Measurements from ENCODE around the gene DVL2. TPM values are rescaled to one million over a fixed set of nuclear protein-coding genes. Genes with fewer than 3 reads are reported as not detected.
"Not testable (repeated sequence)": the region's sequence is repeated elsewhere in the genome, so short reads cannot be mapped to it uniquely, and the experiment has no call there.

DVL2 gene
- total RNA-seq, 1 donor from 2014 or later, result 28.6 TPM

- no peak for DNase-seq (ENCODE audit: low read depth in 2 of 2)
These were observed 22.6 kb upstream of the DVL2 start for GRCh38 chr17:7256766-7257456.

GRCh38 chr17:7254511-7254910, 20.2 kb upstream of the DVL2 start:
- no peak for DNase-seq (ENCODE audit: low read depth in 2 of 2)

GRCh38 chr17:7253082-7253481, 18.8 kb upstream of the DVL2 start:
- no peak for DNase-seq (ENCODE audit: low read depth in 2 of 2)

- DNase-seq (ENCODE audit: low read depth in 2 of 2), result peak; percentile 91 to 95
These were observed 18.1 kb upstream of the DVL2 start, which contains the start of gene ELP5 for GRCh38 chr17:7252176-7253043. Gene ELP5 (plus strand): TSS chr17:7252215. CDS start chr17:7252551, 336 bp downstream.

- peak; percentile 100 for DNase-seq (ENCODE audit: low read depth in 2 of 2)
These were observed 17.4 kb upstream of the DVL2 start, which contains the start of gene CTDNEP1 for GRCh38 chr17:7251661-7252175. Gene CTDNEP1 (minus strand): TSS chr17:7251734. CDS start chr17:7251296, 438 bp downstream.

DNA sequence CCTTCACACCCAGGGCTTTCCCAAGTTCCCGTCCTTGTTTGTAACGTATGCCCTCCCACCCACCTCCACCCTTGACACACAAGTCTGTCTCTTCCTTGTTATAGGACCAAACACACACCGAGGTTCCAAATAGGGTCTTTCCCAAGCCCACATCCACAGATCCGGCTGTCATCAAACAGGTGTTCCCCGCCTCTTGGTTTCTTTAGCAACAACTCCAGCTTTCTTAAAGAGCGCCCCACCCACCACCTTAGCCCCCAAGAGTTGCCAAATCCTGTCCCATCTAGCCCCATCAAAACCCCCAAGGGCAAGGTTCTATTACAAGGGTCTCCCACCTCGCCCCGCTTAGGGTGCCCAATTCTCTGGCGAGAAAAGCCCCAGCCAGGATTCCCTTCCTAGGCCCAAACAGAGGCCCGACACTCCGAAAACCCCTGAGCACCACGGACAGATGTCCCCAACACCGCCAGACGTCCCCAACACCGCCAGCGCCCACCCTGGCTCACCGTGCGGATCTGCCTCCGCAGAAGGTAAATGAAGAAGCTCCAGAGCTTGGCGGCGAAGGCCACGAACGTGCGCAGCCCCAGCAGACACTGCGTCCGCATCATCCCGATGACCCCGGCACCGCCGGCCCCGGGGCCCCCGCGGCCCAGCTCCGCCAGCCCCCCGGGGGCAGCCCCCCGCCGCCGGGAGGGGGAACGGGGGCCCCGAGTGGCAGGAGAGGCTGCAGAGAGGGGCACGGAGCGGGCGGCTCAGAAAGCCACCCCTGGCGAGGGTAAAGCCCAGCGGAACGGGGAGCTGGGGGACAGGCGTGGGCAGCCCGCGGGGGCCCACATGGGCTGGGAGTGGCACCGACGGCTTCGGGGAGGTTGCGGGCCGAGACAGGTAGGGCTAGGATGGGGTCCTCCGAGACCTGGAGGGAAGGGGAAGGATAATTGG, 16.6 kb upstream of the DVL2 start:
- DNase-seq (ENCODE audit: low read depth in 2 of 2), result peak in 1 of 2 donors; percentile 74

DNA sequence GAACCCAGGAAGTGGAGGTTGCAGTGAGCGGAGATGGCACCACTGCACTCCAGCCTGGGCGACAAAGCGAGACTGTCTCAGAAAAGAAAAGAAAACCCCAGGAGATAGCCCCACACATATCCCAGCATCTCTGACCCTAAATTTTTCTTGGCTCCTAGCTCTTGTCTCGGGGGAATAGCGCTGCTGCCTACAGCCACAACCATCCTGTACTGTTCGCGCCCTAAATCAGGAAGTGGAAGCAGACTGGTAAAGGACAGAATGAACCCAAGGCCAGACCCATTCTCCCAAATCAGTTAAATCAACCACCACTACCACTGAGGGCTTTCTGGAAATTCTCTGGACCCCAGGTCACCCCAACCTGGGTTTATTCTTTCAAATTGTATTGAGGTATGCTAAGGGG, 15.5 kb upstream of the DVL2 start:
- DNase-seq (ENCODE audit: low read depth in 2 of 2), result no peak

- DNase-seq (ENCODE audit: low read depth in 2 of 2), result no peak
These were observed 14.9 kb upstream of the DVL2 start for GRCh38 chr17:7249214-7249613.

DNA sequence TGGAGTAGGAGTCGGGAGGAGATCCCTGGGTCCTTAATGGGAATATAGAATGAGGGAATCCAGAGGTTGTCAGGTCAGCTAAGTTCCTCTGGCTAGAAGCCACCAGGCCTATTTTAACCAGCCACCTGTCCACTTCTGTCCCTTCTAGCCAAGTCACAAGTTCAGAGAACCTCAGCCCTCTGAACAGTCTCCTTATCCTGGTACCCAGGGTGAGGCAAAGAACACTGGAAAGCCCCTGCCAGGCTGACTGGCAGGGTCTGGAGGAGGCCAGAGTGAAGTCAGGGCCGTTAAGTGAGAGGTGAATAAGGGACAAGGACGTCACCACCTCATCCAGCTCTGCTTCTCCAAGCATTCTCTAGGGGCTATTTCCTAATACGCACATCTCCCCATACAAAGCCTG, 14.5 kb upstream of the DVL2 start:
- no peak for DNase-seq (ENCODE audit: low read depth in 2 of 2)

GRCh38 chr17:7246779-7247178, 12.5 kb upstream of the DVL2 start:
- no peak for DNase-seq (ENCODE audit: low read depth in 2 of 2)

DNA sequence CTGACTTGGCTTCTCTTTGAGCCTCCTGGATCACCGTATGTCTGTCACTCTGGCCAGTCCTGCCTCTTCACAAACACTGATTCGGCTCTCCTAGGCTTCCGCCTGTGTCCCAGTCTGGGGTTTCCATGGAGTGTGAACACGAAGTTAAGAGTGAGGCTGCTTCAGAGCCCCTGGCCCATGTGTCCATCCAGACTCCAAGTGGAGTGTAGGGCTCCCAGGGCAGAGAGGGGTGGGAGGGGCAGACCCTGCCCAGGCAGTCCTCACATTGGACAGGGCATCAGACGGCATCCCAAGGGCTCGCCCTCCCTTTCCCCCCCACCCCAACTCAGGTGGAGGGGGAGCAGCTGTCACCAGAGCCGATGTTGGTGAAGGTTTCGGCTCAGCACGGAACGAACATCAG, 9.5 kb upstream of the DVL2 start:
- not testable (repeated sequence) for DNase-seq (ENCODE audit: low read depth in 2 of 2)

DNA sequence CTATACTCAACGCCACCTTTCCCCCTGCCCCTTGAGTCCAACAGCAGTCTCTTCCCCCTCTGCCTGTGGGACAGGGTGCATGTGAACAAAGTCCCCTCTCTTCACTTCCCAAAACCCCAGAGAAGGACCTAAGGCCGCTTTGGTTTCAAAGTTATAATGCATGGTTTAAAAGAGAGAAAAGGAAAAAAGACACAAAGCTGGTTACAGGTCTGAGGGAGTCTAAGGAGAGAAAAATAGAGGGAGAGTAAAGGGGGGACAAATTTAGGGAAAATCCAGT, 9.1 kb upstream of the DVL2 start:
- DNase-seq (ENCODE audit: low read depth in 2 of 2), result no peak

DNA sequence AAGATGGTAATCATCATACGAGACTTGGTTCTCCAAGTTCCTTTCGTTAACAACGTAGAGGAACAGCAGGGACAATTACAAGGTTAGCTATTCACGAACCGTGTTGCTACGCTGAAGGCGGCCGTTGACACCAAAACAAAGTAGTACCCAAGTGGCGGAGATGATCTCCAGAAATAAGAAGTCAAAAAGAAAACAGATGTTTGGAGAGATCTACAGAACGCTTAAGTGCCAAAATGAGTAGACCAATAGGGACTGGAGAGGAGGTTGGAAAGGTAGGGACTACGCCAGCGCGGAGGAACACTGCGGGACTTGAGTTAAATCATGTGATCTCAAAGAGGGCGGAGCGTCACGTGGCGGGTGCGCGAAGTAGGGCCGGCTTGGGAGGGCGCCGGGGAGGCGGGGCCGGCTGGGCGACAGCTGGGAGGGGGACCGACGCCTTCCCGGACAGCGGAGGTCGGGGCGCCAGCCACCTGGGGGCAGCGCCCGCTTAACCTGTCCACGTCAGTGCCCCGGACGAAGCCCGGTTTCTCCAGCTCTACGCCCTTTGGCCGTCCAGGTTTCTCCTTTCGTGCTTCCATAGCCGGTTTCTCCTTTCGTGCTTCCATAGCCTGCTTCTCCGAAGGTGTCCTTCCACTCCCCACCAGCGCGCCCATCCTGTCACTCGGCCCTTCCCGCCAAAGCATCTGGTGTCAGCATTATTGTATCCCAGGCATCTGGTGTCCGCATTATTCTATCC, 8.6 kb upstream of the DVL2 start:
- DNase-seq (ENCODE audit: low read depth in 2 of 2), result peak; percentile 94 to 98

DNA sequence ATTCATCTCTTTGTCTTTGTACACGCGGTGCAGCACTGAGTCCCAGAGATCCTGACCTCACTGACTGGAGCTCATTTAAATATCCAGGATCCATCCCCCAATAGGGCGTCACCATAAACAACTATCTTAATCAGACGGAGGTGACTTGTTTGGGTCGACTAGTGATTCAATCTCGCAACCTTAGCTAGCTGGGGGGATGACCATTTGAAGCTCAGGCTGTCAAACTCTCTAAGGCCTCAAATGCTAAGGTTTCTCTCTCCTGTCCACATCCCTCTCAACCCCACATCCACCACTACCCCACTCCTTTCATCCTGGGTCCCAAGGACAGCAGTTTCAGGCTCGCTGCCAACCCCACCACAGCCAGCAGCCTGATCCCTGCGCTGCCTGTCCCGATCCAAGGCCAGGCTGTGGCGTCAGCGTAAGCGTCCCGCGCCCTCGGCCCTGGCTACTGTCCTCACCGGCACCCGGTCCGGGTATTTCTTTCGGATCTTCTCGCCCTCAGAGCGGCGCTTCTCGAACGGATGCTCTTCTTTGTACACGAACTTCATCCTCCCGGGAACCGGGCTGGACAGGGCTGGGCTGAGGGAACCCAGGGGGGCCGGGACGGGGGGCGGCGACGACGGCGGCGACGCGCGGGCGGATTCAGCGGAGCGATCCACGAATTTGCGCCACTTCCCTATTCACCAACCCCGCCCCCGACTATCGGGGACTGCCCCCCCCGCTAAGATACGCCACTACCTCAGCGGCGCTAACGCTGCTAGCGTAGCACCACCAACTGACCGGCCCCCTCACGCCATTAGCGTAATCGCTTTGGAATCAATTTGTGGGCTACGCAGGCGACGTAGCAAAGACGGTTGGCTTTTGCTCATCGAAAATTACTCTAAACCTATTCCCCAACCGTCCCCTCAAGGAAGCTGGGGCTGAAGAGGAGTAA, 7.7 kb upstream of the DVL2 start, which contains the start of gene GABARAP:
Gene GABARAP, minus strand, starts transcription at position 667 of the 934 bp plus-strand sequence. Its CDS starts 119 bp downstream, at position 548.
- DNase-seq (ENCODE audit: low read depth in 2 of 2), result peak; percentile 82 to 95

DNA sequence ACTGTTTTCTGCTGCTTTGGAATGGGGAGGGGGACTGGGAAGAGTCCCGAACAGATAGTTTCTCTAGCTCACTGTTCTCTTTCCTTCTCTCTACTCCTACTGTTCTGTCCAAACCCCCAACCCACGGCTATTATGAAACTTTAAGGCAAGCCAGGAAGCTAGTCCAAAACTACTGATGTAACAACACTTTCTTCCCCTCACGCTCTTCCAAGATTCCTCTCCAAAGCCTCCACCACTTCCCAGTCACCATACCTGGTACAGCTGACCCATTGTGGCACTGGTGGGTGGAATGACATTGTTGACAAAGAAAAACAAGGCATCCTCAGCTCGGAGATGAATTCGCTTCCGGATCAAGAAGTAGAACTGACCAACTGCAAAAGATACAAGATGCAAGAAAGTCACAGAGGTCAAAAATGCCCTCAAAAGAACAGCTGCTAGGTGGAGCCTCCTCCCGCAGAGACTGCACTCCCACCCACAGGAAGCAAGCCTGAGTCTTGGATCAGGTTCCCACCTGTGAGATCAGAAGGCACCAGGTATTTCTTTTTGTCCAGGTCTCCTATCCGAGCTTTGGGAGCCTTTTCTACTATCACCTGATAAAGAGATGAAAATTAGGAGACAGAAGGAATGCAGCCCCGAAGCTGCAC, 6.9 kb upstream of the DVL2 start:
- no peak for DNase-seq (ENCODE audit: low read depth in 2 of 2)

DNA sequence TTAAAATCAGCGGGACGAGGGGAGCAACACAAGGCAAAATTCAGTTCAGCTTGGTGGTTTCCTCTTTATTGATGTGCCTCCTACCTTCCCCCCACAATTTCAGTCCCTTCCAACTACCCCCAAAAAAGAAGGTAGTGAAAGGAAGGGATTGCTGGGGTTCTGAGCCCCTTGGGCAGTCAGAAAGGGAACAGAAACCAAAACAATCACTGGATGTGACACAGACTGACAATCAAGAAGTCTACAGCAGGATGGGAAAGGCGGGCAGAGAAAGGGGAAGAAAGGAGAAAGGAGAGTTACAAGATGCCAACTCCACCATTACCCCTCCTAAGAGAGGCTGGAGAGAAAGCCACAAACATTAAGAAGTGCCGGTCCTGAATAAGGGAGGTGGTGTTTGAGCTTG, 6.1 kb upstream of the DVL2 start:
- DNase-seq (ENCODE audit: low read depth in 2 of 2), result no peak

DNA sequence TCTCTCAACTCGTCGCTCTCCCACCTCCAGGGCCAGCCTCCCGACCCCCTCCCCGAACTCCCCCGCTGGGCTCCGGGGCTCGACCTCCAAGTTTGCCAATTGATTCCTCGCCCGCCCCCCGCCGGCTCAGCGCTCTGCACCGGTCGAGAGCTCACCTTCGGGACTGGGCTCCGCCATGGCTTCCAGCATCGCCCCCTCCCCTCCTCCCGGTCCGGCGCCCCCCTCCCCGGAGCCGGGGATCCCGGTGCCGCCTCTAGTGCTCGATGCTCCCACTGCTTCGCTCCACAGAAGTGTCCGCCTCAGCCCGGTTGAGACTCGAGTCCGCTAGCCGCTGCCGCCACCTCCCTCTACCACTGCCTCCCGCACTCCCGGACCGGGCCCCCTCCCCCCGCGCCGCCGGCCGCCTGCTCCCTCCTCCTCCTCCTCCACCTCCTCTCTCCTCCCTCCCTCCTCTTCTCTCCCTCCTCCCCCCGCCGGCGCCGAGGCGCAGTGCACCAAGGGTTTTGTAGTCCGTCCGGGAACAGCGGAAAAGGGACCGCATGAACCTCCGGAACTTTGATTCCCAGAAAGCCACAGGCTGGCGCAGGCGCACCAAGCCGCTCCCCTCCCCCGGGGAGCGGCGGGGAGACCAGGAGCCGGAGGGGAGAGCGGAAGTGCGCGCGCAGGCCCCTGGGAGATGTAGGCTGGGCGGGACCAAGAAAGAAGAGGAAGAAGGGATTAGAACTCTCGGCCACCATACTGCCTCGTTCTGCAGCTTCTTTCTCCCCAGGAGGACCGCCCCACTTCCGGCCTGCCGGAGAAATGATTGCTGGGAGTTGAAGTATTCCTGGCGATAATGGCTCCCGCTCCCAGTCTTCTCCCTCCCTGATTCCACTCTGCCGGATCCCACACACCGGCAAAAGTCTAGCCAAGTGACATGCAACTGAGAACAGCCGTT, 5.0 kb upstream of the DVL2 start, which contains the start of gene PHF23:
Gene PHF23, minus strand, starts transcription at position 367 of the 937 bp plus-strand sequence. Its CDS starts 178 bp downstream, at position 189.
- DNase-seq (ENCODE audit: low read depth in 2 of 2), result peak; percentile 99
